ENCODE results near the gene TRIM34. TPM values are rescaled to one million over a fixed set of nuclear protein-coding genes. Genes with fewer than 3 reads are reported as not detected.
"Not testable (repeated sequence)": the region's sequence is repeated elsewhere in the genome, so short reads cannot be mapped to it uniquely, and the experiment has no call there.

Gene TRIM34
- 19.3 TPM for polyA plus RNA-seq (2012; ENCODE audit: insufficient read depth, insufficient read length)

GRCh38 chr11:5624489-5625279 is at the start of gene TRIM34:
Gene TRIM34, plus strand, starts transcription at chr11:5625001. Its CDS starts 7,331 bp downstream, at chr11:5632332.
- H3K4me3 ChIP-seq (ENCODE audit: low read length): peak within 1 kb of the TSS; percentile 82
- DNase-seq (ENCODE audit: low read depth, low spot score): peak; percentile 76

- no peak overlapping the region for H3K4me3 ChIP-seq (ENCODE audit: low read length)
- DNase-seq (ENCODE audit: low read depth, low spot score): no peak
These were observed 49.6 kb upstream of the TRIM34 start for GRCh38 chr11:5575152-5575551.

GRCh38 chr11:5577101-5577500 is 47.7 kb upstream of the TRIM34 start:
- DNase-seq (ENCODE audit: low read depth, low spot score): no peak
- no peak overlapping the region for H3K4me3 ChIP-seq (ENCODE audit: low read length)

- H3K4me3 ChIP-seq (ENCODE audit: low read length): no peak within 1 kb of the TSS
- no peak for DNase-seq (ENCODE audit: low read depth, low spot score)
These were observed 44.2 kb upstream of the TRIM34 start, which contains the start of gene OR52B6 for GRCh38 chr11:5580577-5580976. Gene OR52B6, plus strand, starts transcription at chr11:5580877. Its CDS starts 0 bp downstream, at chr11:5580877.

GRCh38 chr11:5581014-5581413 is 43.8 kb upstream of the TRIM34 start:
- no peak overlapping the region for H3K4me3 ChIP-seq (ENCODE audit: low read length)
- DNase-seq (ENCODE audit: low read depth, low spot score): no peak

GRCh38 chr11:5584458-5584857 is 40.3 kb upstream of the TRIM34 start:
- DNase-seq (ENCODE audit: low read depth, low spot score): not testable (repeated sequence)

GRCh38 chr11:5589906-5590305 is 34.9 kb upstream of the TRIM34 start:
- DNase-seq (ENCODE audit: low read depth, low spot score); H3K4me3 ChIP-seq (ENCODE audit: low read length): not testable (repeated sequence)

More at GRCh38 chr11:5584458-5584857, 40.3 kb upstream of the TRIM34 start:
- H3K4me3 ChIP-seq (ENCODE audit: low read length): not testable (repeated sequence)

GRCh38 chr11:5591613-5592012 is 33.2 kb upstream of the TRIM34 start:
- H3K4me3 ChIP-seq (ENCODE audit: low read length): no peak overlapping the region
- no peak for DNase-seq (ENCODE audit: low read depth, low spot score)

- no peak for DNase-seq (ENCODE audit: low read depth, low spot score)
- no peak overlapping the region for H3K4me3 ChIP-seq (ENCODE audit: low read length)
These were observed 32.2 kb upstream of the TRIM34 start for GRCh38 chr11:5592615-5593014.

GRCh38 chr11:5593146-5593545 is 31.7 kb upstream of the TRIM34 start:
- H3K4me3 ChIP-seq (ENCODE audit: low read length): no peak overlapping the region
- no peak for DNase-seq (ENCODE audit: low read depth, low spot score)

GRCh38 chr11:5596607-5597201 is 28.1 kb upstream of the TRIM34 start, which contains the start of gene TRIM6:
Gene TRIM6, plus strand, starts transcription at chr11:5596637. Its CDS starts 261 bp downstream, at chr11:5596898.
- no peak within 1 kb of the TSS for H3K4me3 ChIP-seq (ENCODE audit: low read length)
- no peak for DNase-seq (ENCODE audit: low read depth, low spot score)

GRCh38 chr11:5597953-5598352 is 26.8 kb upstream of the TRIM34 start:
- DNase-seq (ENCODE audit: low read depth, low spot score): no peak

GRCh38 chr11:5600374-5600851 is 24.4 kb upstream of the TRIM34 start:
- peak; percentile 83 for DNase-seq (ENCODE audit: low read depth, low spot score)
- H3K4me3 ChIP-seq (ENCODE audit: low read length): no peak overlapping the region

More at GRCh38 chr11:5597953-5598352, 26.8 kb upstream of the TRIM34 start:
- no peak overlapping the region for H3K4me3 ChIP-seq (ENCODE audit: low read length)

GRCh38 chr11:5602791-5603190 is 22.0 kb upstream of the TRIM34 start:
- not testable (repeated sequence) for DNase-seq (ENCODE audit: low read depth, low spot score); H3K4me3 ChIP-seq (ENCODE audit: low read length)

GRCh38 chr11:5603326-5603725 is 21.5 kb upstream of the TRIM34 start:
- DNase-seq (ENCODE audit: low read depth, low spot score): no peak
- H3K4me3 ChIP-seq (ENCODE audit: low read length): no peak overlapping the region

GRCh38 chr11:5604896-5605295 is 19.9 kb upstream of the TRIM34 start:
- no peak for DNase-seq (ENCODE audit: low read depth, low spot score)
- no peak overlapping the region for H3K4me3 ChIP-seq (ENCODE audit: low read length)

- no peak for DNase-seq (ENCODE audit: low read depth, low spot score)
- H3K4me3 ChIP-seq (ENCODE audit: low read length): no peak overlapping the region
These were observed 19.0 kb upstream of the TRIM34 start for GRCh38 chr11:5605849-5606248.

- no peak for DNase-seq (ENCODE audit: low read depth, low spot score)
- no peak overlapping the region for H3K4me3 ChIP-seq (ENCODE audit: low read length)
These were observed 16.0 kb upstream of the TRIM34 start for GRCh38 chr11:5608808-5609207.

GRCh38 chr11:5610446-5610845 is 14.4 kb upstream of the TRIM34 start:
- peak; percentile 27 for DNase-seq (ENCODE audit: low read depth, low spot score)
- H3K4me3 ChIP-seq (ENCODE audit: low read length): no peak overlapping the region

- H3K4me3 ChIP-seq (ENCODE audit: low read length): no peak overlapping the region
- DNase-seq (ENCODE audit: low read depth, low spot score): peak; percentile 41
These were observed 13.2 kb upstream of the TRIM34 start for GRCh38 chr11:5611627-5612026.

Data from Jurkat, Clone E6-1 (cell line).